ENCODE results near the gene MAGI3.
"Not testable (repeated sequence)": the region's sequence is repeated elsewhere in the genome, so short reads cannot be mapped to it uniquely, and the experiment has no call there.

MAGI3 gene

DNA sequence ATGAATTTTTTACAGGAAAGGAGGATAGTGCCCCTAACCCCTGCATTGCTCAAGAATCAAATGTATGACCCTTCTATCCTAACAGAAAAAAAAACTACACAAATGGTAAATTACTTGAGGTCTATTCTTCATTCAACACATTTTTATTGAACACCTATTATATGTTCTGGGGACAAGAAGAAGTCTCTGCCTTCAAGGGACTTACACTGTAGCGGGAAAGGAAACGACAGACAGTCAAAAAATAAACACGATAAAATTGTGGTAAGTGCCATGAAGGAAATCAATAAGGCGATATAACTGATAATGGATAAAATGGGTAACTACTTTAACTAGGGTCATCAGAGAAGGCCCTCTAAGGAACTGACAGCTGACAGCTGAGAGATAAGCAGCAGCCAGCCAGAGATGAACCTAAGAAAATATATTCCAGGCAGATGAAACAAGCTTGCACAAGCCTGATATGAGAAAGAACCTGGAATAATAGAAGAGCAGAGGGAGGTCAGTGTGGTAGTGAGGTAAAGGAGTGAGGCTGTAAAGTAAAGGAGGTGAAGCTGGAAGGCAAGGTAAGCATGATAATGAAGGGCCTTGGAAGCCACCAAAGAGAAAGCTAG, 302.6 kb downstream of the MAGI3 start:
- no peak for DNase-seq
- Mint-ChIP-seq H3K27ac (no peak overlapping the region), H3K4me3 (no peak overlapping the region), H3K36me3 (ENCODE audit: low read depth) (peaks cover 56% of the 10 kb centered on the region), H3K4me1 (ENCODE audit: low read depth) (no peaks in the 10 kb centered on the region), H3K27me3 (no peaks in the 10 kb centered on the region), H3K9me3 (peaks cover 24% of the 10 kb centered on the region)

GRCh38 chr1:113694910-113695309, 304.6 kb downstream of the MAGI3 start:
- Mint-ChIP-seq H3K27ac (no peak overlapping the region), H3K9me3 (peaks cover 24% of the 10 kb centered on the region), H3K27me3 (no peaks in the 10 kb centered on the region), H3K36me3 (ENCODE audit: low read depth) (peaks cover 61% of the 10 kb centered on the region), H3K4me1 (ENCODE audit: low read depth) (no peaks in the 10 kb centered on the region), H3K4me3 (no peak overlapping the region)
- no peak for DNase-seq

- H3K4me3 Mint-ChIP-seq = no peak overlapping the region
- H3K27me3 Mint-ChIP-seq = no peaks in the 10 kb centered on the region
- no peak overlapping the region for H3K27ac Mint-ChIP-seq
- peaks cover 5% of the 10 kb centered on the region for H3K4me1 Mint-ChIP-seq (ENCODE audit: low read depth)
- no peaks in the 10 kb centered on the region for H3K9me3 Mint-ChIP-seq
- no peak for DNase-seq
- peaks cover 32% of the 10 kb centered on the region for H3K36me3 Mint-ChIP-seq (ENCODE audit: low read depth)
Measured at GRCh38 chr1:113701429-113701828, 311.1 kb downstream of the MAGI3 start.

- Mint-ChIP-seq H3K9me3 (peaks cover 20% of the 10 kb centered on the region), H3K27me3 (no peaks in the 10 kb centered on the region), H3K4me1 (ENCODE audit: low read depth) (peaks cover 3% of the 10 kb centered on the region), H3K36me3 (ENCODE audit: low read depth) (peaks cover 61% of the 10 kb centered on the region), H3K27ac (no peak overlapping the region), H3K4me3 (no peak overlapping the region)
- no peak for DNase-seq
Measured at GRCh38 chr1:113714606-113715269, 324.4 kb downstream of the MAGI3 start.

GRCh38 chr1:113717506-113717905, 327.2 kb downstream of the MAGI3 start:
- H3K4me3 Mint-ChIP-seq; H3K27me3 Mint-ChIP-seq; DNase-seq; H3K4me1 Mint-ChIP-seq (ENCODE audit: low read depth); H3K27ac Mint-ChIP-seq: not testable (repeated sequence)
- H3K36me3 Mint-ChIP-seq (ENCODE audit: low read depth) = peaks cover 67% of the 10 kb centered on the region
- peaks cover 24% of the 10 kb centered on the region for H3K9me3 Mint-ChIP-seq

- DNase-seq; H3K27me3 Mint-ChIP-seq; H3K4me3 Mint-ChIP-seq; H3K4me1 Mint-ChIP-seq (ENCODE audit: low read depth); H3K27ac Mint-ChIP-seq: not testable (repeated sequence)
- Mint-ChIP-seq H3K9me3 (peaks cover 24% of the 10 kb centered on the region), H3K36me3 (ENCODE audit: low read depth) (peaks cover 69% of the 10 kb centered on the region)
Measured at GRCh38 chr1:113718621-113719020, 328.3 kb downstream of the MAGI3 start.

DNA sequence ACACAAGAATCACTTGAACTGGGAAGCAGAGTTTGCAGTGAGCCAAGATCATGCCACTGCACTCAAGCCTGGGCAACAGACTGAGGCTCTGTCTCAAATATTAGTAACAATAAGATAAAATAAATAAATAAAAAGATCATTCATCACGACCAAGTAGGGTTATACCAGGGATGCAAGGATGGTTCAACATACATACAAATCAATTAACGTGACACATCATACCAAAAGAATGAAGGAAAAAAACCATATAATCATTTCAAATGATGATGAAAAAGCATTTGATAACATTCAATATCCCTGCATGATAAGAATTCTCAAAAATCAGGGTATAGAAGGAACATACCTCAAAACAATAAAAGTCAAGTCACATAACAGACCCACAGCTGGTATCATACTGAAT, 330.7 kb downstream of the MAGI3 start:
- H3K4me1 Mint-ChIP-seq (ENCODE audit: low read depth) = no peaks in the 10 kb centered on the region
- H3K27ac Mint-ChIP-seq = no peak overlapping the region
- H3K36me3 Mint-ChIP-seq (ENCODE audit: low read depth) = peaks cover 77% of the 10 kb centered on the region
- no peaks in the 10 kb centered on the region for H3K27me3 Mint-ChIP-seq
- no peak for DNase-seq
- peaks cover 24% of the 10 kb centered on the region for H3K9me3 Mint-ChIP-seq
- H3K4me3 Mint-ChIP-seq = no peak overlapping the region

DNA sequence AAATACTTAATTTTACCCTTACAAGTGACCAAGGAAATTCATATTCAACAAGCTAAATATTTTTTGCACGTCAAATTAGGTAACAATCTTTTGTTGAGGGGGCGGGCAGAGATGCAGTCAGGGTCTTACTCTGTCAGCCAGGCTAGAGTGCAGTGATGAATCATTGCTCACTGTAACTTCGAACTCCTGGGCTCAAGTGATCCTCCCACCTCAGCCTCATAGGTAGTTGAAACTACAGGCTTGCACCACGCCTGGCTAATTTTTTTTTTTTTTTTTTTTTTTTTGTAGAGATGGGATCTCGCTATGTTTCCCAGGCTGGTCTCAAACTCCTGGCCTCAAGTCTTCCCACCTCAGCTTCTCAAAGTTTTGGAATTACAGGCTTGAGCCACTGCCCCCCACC, 342.5 kb downstream of the MAGI3 start:
- Mint-ChIP-seq H3K4me1 (ENCODE audit: low read depth) (peaks cover 8% of the 10 kb centered on the region), H3K9me3 (no peaks in the 10 kb centered on the region), H3K27me3 (no peaks in the 10 kb centered on the region), H3K36me3 (ENCODE audit: low read depth) (peaks cover 45% of the 10 kb centered on the region), H3K27ac (no peak overlapping the region), H3K4me3 (no peak overlapping the region)
- DNase-seq = no peak

- H3K27me3 Mint-ChIP-seq = no peaks in the 10 kb centered on the region
- H3K4me1 Mint-ChIP-seq (ENCODE audit: low read depth) = peaks cover 8% of the 10 kb centered on the region
- no peaks in the 10 kb centered on the region for H3K9me3 Mint-ChIP-seq
- peaks cover 41% of the 10 kb centered on the region for H3K36me3 Mint-ChIP-seq (ENCODE audit: low read depth)
- H3K4me3 Mint-ChIP-seq = no peak overlapping the region
- H3K27ac Mint-ChIP-seq = peak overlapping the region; percentile 59
- DNase-seq = no peak
Measured at GRCh38 chr1:113734357-113735055, 344.2 kb downstream of the MAGI3 start.
